Measurements from ENCODE around the gene TMEM233. TPM values are rescaled to one million over a fixed set of nuclear protein-coding genes. Genes with fewer than 3 reads are reported as not detected.

Gene TMEM233
- total and polyA plus RNA-seq, 9 of the 15 experiments (the other 6 are each of a cell fraction or from before 2014, with no cell fraction given): 0.04 to 0.17 (median 0.07) TPM; not detected in 2

DNA sequence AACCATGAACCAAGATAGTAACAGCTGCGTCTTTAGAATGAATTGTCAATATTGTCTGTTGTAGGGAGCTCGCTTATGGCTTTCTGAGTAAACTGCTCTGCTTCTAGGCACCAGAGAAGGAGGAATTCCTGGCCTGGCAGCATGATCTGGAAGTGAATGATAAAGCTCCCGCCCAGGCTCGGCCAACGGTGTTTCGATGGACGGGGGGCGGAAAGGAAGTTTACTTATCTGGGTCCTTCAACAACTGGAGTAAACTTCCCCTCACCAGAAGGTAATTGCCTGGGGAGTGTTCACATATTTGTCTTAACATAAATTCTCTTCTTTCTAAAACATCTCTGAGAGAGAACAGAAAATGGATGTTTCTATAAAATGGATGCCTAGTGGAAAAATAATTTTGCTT is 78.6 kb downstream of the TMEM233 start (continued):
- TF ChIP-seq, protein P1, sequence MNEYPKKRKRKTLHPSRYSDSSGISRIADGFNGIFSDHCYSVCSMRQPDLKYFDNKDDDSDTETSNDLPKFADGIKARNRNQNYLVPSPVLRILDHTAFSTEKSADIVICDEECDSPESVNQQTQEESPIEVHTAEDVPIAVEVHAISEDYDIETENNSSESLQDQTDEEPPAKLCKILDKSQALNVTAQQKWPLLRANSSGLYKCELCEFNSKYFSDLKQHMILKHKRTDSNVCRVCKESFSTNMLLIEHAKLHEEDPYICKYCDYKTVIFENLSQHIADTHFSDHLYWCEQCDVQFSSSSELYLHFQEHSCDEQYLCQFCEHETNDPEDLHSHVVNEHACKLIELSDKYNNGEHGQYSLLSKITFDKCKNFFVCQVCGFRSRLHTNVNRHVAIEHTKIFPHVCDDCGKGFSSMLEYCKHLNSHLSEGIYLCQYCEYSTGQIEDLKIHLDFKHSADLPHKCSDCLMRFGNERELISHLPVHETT (CRISPR knock-in tag; conservative IDR thresholded peaks at IDR 0.05 in 1 of 2, IDR thresholded peaks at IDR 0.05 in 1 of 2): peak in 1 of 2 experiments; percentile 21; a peak in 1 of 4 replicates
- no peak for TF ChIP-seq DNMT1 (IDR thresholded peaks at IDR 0.05)
- TF ChIP-seq, protein P2, sequence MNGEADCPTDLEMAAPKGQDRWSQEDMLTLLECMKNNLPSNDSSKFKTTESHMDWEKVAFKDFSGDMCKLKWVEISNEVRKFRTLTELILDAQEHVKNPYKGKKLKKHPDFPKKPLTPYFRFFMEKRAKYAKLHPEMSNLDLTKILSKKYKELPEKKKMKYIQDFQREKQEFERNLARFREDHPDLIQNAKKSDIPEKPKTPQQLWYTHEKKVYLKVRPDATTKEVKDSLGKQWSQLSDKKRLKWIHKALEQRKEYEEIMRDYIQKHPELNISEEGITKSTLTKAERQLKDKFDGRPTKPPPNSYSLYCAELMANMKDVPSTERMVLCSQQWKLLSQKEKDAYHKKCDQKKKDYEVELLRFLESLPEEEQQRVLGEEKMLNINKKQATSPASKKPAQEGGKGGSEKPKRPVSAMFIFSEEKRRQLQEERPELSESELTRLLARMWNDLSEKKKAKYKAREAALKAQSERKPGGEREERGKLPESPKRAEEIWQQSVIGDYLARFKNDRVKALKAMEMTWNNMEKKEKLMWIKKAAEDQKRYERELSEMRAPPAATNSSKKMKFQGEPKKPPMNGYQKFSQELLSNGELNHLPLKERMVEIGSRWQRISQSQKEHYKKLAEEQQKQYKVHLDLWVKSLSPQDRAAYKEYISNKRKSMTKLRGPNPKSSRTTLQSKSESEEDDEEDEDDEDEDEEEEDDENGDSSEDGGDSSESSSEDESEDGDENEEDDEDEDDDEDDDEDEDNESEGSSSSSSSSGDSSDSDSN (IDR thresholded peaks at IDR 0.05; ENCODE audit: borderline replicate concordance in 1 of 2, low read depth in 2 of 2, low read length in 2 of 2): 0 out of 4 replicates have a peak, but pooled peaks of 1 of the 2 experiments have one; percentile 36
- TF ChIP-seq ZBTB40 (IDR thresholded peaks at IDR 0.05): peak; percentile 45; the same call in 1 of the 2 replicates
- no peak for TF ChIP-seq ZBTB40 (CRISPR knock-in tag; IDR thresholded peaks at IDR 0.05)
- TF ChIP-seq MEF2A (IDR thresholded peaks at IDR 0.05; ENCODE audit: control insufficient read depth, low read depth, low read length): no peak
- TF ChIP-seq CCAR2 (IDR thresholded peaks at IDR 0.05; ENCODE audit: low read depth, low read length): no peak
- TF ChIP-seq ZFP36 (IDR thresholded peaks at IDR 0.05; ENCODE audit: low read depth, low read length, partially characterized antibody): no peak
- no peak for TF ChIP-seq RB1 (IDR thresholded peaks at IDR 0.05; ENCODE audit: low read depth)
- no peak for TF ChIP-seq PCBP1 (IDR thresholded peaks at IDR 0.05; ENCODE audit: low read depth, low read length, poor library complexity, severe bottlenecking)
- TF ChIP-seq SMC3 (conservative IDR thresholded peaks at IDR 0.05; ENCODE audit: insufficient read depth, low read depth, low read length): no peak
- no peak for TF ChIP-seq ATF1 (CRISPR knock-in tag; IDR thresholded peaks at IDR 0.05)
- TF ChIP-seq ATF1 (tag; IDR thresholded peaks at IDR 0.05): no peak
- no peak for TF ChIP-seq BRF1 (IDR thresholded peaks at IDR 0.05; ENCODE audit: borderline replicate concordance, extremely low read depth, insufficient read length)
- TF ChIP-seq ZFP1 (CRISPR knock-in tag; IDR thresholded peaks at IDR 0.05): no peak

Measured in K562 (cell line).